ENCODE data around the gene BRI3. TPM values are rescaled to one million over a fixed set of nuclear protein-coding genes. Genes with fewer than 3 reads are reported as not detected.

BRI3 gene
- total RNA-seq, 1 donor from 2014 or later: 112 TPM

DNA sequence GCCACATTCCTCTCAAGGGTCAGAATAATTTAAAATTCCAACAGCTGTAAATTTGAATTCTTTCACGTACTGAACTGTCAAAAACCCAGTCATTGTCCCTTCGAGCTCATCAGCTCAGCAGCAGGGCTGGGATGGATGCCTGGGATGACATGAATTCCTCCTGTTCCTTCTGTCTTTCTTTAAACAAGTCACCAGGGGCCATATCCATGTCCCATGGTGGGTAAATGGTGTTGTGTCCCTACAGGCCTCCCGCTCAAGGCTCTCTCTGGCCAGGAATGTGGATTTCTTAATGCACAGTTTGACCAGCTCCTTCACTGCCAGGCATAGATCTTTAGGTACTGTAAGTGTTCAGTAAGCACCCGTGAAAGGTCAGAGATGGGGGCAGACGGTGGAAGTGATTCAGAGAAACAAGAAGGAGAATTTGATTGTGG is 15.6 kb upstream of the BRI3 start:
- H3K4me1 Mint-ChIP-seq: peaks cover 4% of the 10 kb centered on the region
- no peak overlapping the region for H3K4me3 Mint-ChIP-seq
- no peak for DNase-seq (ENCODE audit: low read depth, low spot score)
- H3K9me3 Mint-ChIP-seq: no peaks in the 10 kb centered on the region
- H3K36me3 Mint-ChIP-seq (ENCODE audit: low read depth): peaks cover 2% of the 10 kb centered on the region
- TF ChIP-seq, protein P1, sequence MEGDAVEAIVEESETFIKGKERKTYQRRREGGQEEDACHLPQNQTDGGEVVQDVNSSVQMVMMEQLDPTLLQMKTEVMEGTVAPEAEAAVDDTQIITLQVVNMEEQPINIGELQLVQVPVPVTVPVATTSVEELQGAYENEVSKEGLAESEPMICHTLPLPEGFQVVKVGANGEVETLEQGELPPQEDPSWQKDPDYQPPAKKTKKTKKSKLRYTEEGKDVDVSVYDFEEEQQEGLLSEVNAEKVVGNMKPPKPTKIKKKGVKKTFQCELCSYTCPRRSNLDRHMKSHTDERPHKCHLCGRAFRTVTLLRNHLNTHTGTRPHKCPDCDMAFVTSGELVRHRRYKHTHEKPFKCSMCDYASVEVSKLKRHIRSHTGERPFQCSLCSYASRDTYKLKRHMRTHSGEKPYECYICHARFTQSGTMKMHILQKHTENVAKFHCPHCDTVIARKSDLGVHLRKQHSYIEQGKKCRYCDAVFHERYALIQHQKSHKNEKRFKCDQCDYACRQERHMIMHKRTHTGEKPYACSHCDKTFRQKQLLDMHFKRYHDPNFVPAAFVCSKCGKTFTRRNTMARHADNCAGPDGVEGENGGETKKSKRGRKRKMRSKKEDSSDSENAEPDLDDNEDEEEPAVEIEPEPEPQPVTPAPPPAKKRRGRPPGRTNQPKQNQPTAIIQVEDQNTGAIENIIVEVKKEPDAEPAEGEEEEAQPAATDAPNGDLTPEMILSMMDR (conservative IDR thresholded peaks at IDR 0.05): no peak
- peak overlapping the region; percentile 97 for H3K27ac Mint-ChIP-seq (ENCODE audit: unreplicated experiment)
- H3K27me3 Mint-ChIP-seq (ENCODE audit: low read depth): no peaks in the 10 kb centered on the region

GRCh38 chr7:98266840-98267239 is 14.6 kb upstream of the BRI3 start:
- peaks cover 2% of the 10 kb centered on the region for H3K36me3 Mint-ChIP-seq (ENCODE audit: low read depth)
- no peak for DNase-seq (ENCODE audit: low read depth, low spot score)
- TF ChIP-seq, protein P1 (conservative IDR thresholded peaks at IDR 0.05): peak; percentile 48
- peaks cover 4% of the 10 kb centered on the region for H3K4me1 Mint-ChIP-seq
- H3K27ac Mint-ChIP-seq (ENCODE audit: unreplicated experiment): no peak overlapping the region
- H3K4me3 Mint-ChIP-seq: no peak overlapping the region
- no peaks in the 10 kb centered on the region for H3K9me3 Mint-ChIP-seq
- no peaks in the 10 kb centered on the region for H3K27me3 Mint-ChIP-seq (ENCODE audit: low read depth)

DNA sequence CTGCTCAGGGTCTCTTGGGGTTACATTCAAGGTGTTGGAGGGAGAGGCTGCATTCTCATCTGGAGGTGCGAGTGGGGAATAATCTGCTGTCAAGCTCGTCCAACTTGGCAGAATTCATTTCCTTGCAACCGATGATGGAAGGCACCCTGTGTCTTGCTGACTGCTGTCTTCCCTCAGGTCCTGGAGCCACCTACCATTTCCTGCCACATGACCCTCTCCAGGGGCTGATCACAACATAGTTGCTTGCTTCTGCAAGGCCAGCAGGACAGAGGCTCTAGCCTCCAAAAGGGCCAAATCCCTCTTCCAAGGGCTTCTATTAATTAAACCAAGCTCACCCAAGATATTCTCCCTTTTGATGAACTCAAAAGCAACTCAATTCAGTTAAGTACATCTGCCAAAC is 14.2 kb upstream of the BRI3 start:
- H3K36me3 Mint-ChIP-seq (ENCODE audit: low read depth): peaks cover 2% of the 10 kb centered on the region
- H3K4me1 Mint-ChIP-seq: peaks cover 4% of the 10 kb centered on the region
- H3K27me3 Mint-ChIP-seq (ENCODE audit: low read depth): no peaks in the 10 kb centered on the region
- DNase-seq (ENCODE audit: low read depth, low spot score): no peak
- H3K9me3 Mint-ChIP-seq: no peaks in the 10 kb centered on the region
- H3K27ac Mint-ChIP-seq (ENCODE audit: unreplicated experiment): no peak overlapping the region
- TF ChIP-seq, protein P1 (conservative IDR thresholded peaks at IDR 0.05): no peak
- no peak overlapping the region for H3K4me3 Mint-ChIP-seq

DNA sequence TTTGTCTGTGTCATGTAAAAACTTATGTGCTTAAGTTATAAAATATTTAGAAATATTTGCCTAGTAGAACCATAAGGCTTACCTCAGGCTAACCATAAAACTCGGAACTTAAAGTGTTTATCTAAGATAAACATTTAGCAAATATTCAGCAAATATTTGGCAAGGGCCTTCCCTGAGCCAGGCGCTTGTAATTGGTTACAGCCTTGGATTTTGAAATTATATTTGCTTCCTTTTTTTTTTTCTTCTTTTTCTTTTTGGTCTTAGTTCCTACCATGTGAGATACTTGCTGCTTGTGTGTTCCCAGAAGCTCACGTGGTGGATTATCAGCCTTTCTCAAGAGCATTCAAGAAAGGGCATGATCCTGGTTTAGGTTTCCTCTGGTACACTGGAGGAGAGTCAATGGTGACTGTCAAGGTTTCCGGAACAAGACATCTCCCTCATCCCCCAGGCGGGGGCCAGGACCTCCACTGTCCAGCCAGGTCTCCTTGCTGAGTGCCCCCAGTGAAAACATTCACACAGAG is 5.2 kb upstream of the BRI3 start:
- no peak overlapping the region for H3K27ac Mint-ChIP-seq (ENCODE audit: unreplicated experiment)

GRCh38 chr7:98278408-98278807 is 3.1 kb upstream of the BRI3 start:
- Mint-ChIP-seq H3K27ac (ENCODE audit: unreplicated experiment) (peak overlapping the region; percentile 9), H3K4me1 (peaks cover 17% of the 10 kb centered on the region)

More for the DNA sequence above, 5.2 kb upstream of the BRI3 start:
- TF ChIP-seq, protein P1 (conservative IDR thresholded peaks at IDR 0.05): no peak
- H3K4me3 Mint-ChIP-seq: no peak overlapping the region
- no peaks in the 10 kb centered on the region for H3K9me3 Mint-ChIP-seq
- peaks cover 7% of the 10 kb centered on the region for H3K4me1 Mint-ChIP-seq
- no peak for DNase-seq (ENCODE audit: low read depth, low spot score)
- H3K27me3 Mint-ChIP-seq (ENCODE audit: low read depth): no peaks in the 10 kb centered on the region
- no peaks in the 10 kb centered on the region for H3K36me3 Mint-ChIP-seq (ENCODE audit: low read depth)

More at GRCh38 chr7:98278408-98278807, 3.1 kb upstream of the BRI3 start:
- no peaks in the 10 kb centered on the region for H3K9me3 Mint-ChIP-seq
- TF ChIP-seq, protein P1 (conservative IDR thresholded peaks at IDR 0.05): no peak
- H3K27me3 Mint-ChIP-seq (ENCODE audit: low read depth): no peaks in the 10 kb centered on the region
- H3K36me3 Mint-ChIP-seq (ENCODE audit: low read depth): no peaks in the 10 kb centered on the region
- peak overlapping the region; percentile 49 for H3K4me3 Mint-ChIP-seq
- DNase-seq (ENCODE audit: low read depth, low spot score): no peak
